Breast epithelium (tissue), 4 donors: Measurements from ENCODE around the gene IP6K3. TPM values are rescaled to one million over a fixed set of nuclear protein-coding genes. Genes with fewer than 3 reads are reported as not detected.

ENCODE experiments used
- DNase-seq, 2 donors: peaks; one replicate each; pipeline ENCODE4 v3.0.0-alpha.2; 2019; ENCODE audit warnings: low spot score in 2 of 2
- H3K27ac ChIP-seq, 2 donors: fragments of 200-600 bp; sonication (generic) in 1 of 2; one replicate each; pipeline ENCODE4 v1.5.1; 2016 to 2019; ENCODE audit warnings: mild to moderate bottlenecking in 1 of 2
- H3K27me3 ChIP-seq, 2 donors: fragments of 200-600 bp; sonication (generic) in 1 of 2; one replicate each; pipeline versions ENCODE4 v1.5.1 to v1.6.0; 2017 to 2019; ENCODE audit warnings: control low read depth in 1 of 2, mild to moderate bottlenecking in 1 of 2
- H3K36me3 ChIP-seq: fragments of 200-600 bp; one replicate; pipeline ENCODE4 v1.5.1; 2019
- H3K4me1 ChIP-seq, 2 donors: fragments of 200-600 bp; sonication (generic); one replicate each; pipeline ENCODE4 v1.5.1; 2016 to 2019; ENCODE audit warnings: control low read depth in 1 of 2
- H3K4me3 ChIP-seq, 3 donors: fragments of 200-600 bp; sonication (generic); 1 replicate in 2 of 3; 2 replicates in 1 of 3; pipeline ENCODE4 v1.5.1; 2016 to 2019; ENCODE audit warnings: mild to moderate bottlenecking in 3 of 3, moderate library complexity in 2 of 3
- H3K9me3 ChIP-seq, 2 donors: fragments of 200-600 bp; sonication (generic) in 1 of 2; one replicate each; pipeline ENCODE4 v1.5.1; 2016 to 2019; ENCODE audit warnings: control low read depth in 1 of 2
- CTCF ChIP-seq, 3 donors: fragments of 450-650 bp; IDR thresholded peaks; one replicate each; pipeline ENCODE4 v1.5.1; 2016 to 2017; ENCODE audit warnings: antibody characterized with exemption in 3 of 3, mild to moderate bottlenecking in 3 of 3, moderate library complexity in 3 of 3
- POLR2A ChIP-seq: fragments of 450-650 bp; IDR thresholded peaks from one replicate; pipeline ENCODE4 v1.6.1; 2016; ENCODE audit warnings: antibody characterized with exemption, mild to moderate bottlenecking, moderate library complexity
- POLR2AphosphoS5 ChIP-seq, 3 donors: sonication (generic); formaldehyde crosslinking; IDR thresholded peaks; one replicate each; pipeline ENCODE4 v1.6.1; 2017; ENCODE audit warnings: antibody characterized with exemption in 3 of 3
- intact Hi-C: fragments of 100-400 bp; cut with DNase I; formaldehyde crosslinking; loops from one replicate; pipeline ENCODE4 v1.15.1; 2023; ENCODE audit warnings: low total_unique reads
- total RNA-seq, 3 donors: library from RNA; depleted of rRNA; stranded (reverse); fragments of >200 nt; gene quantifications; one replicate each; pipeline ENCODE4 v1.1.0, GENCODE V29; 2016

IP6K3 gene
- total RNA-seq, 3 donors from 2014 or later = 0.15 to 4.2 (median 0.66) TPM

GRCh38 chr6:33737267-33738026, 9.3 kb downstream of the IP6K3 start:
- DNase-seq = no peak
- Histone ChIP-seq H3K36me3 (no peaks in the 10 kb centered on the region), H3K9me3 (no peaks in the 10 kb centered on the region), H3K27me3 (no peaks in the 10 kb centered on the region), H3K4me3 (no peak overlapping the region), H3K4me1 (peaks cover 0 to 7% of the 10 kb centered on the region in 2 donors), H3K27ac (peak overlapping the region in 1 of 2 donors; percentile 12)
- TF ChIP-seq CTCF (IDR thresholded peaks at IDR 0.05) (no peak), POLR2A (no peak), POLR2AphosphoS5 (IDR thresholded peaks at IDR 0.05) (no peak)
- intact Hi-C loops = no loop called here

GRCh38 chr6:33735216-33735615, 11.5 kb downstream of the IP6K3 start:
- no peaks in the 10 kb centered on the region for H3K9me3 ChIP-seq
- no peak overlapping the region for H3K27ac ChIP-seq
- TF ChIP-seq POLR2AphosphoS5 (IDR thresholded peaks at IDR 0.05) (no peak), POLR2A (no peak), CTCF (IDR thresholded peaks at IDR 0.05) (no peak)
- H3K27me3 ChIP-seq = no peaks in the 10 kb centered on the region
- intact Hi-C loops = no loop called here
- DNase-seq = no peak
- no peaks in the 10 kb centered on the region for H3K36me3 ChIP-seq
- H3K4me1 ChIP-seq = peaks cover 0 to 22% of the 10 kb centered on the region in 2 donors
- no peak overlapping the region for H3K4me3 ChIP-seq

- H3K4me1 ChIP-seq = peaks cover 0 to 14% of the 10 kb centered on the region in 2 donors
- H3K36me3 ChIP-seq = no peaks in the 10 kb centered on the region
- H3K27ac ChIP-seq = no peak overlapping the region
- TF ChIP-seq CTCF (IDR thresholded peaks at IDR 0.05) (no peak), POLR2AphosphoS5 (IDR thresholded peaks at IDR 0.05) (no peak), POLR2A (no peak)
- no peaks in the 10 kb centered on the region for H3K9me3 ChIP-seq
- H3K27me3 ChIP-seq = no peaks in the 10 kb centered on the region
- no peak overlapping the region for H3K4me3 ChIP-seq
- DNase-seq = no peak
- intact Hi-C loops = loop anchor here (5.0 kb wide), 1 partner anchor 484 kb away; no protein-coding TSS in a partner anchor
These were observed 13.0 kb downstream of the IP6K3 start for GRCh38 chr6:33733709-33734007.

- Histone ChIP-seq H3K27me3 (no peaks in the 10 kb centered on the region), H3K27ac (peak overlapping the region; percentile 80 to 84), H3K4me1 (peaks cover 0 to 14% of the 10 kb centered on the region in 2 donors), H3K4me3 (no peak overlapping the region), H3K36me3 (no peaks in the 10 kb centered on the region), H3K9me3 (no peaks in the 10 kb centered on the region)
- DNase-seq = no peak
- intact Hi-C loops = loop anchor here (5.0 kb wide), 1 partner anchor 484 kb away; no protein-coding TSS in a partner anchor
- TF ChIP-seq POLR2AphosphoS5 (IDR thresholded peaks at IDR 0.05) (no peak), CTCF (IDR thresholded peaks at IDR 0.05) (no peak), POLR2A (no peak)
These were observed 13.6 kb downstream of the IP6K3 start for GRCh38 chr6:33732817-33733708.

GRCh38 chr6:33732385-33732784, 14.3 kb downstream of the IP6K3 start:
- no peaks in the 10 kb centered on the region for H3K9me3 ChIP-seq
- no peak for DNase-seq
- H3K27ac ChIP-seq = peak overlapping the region; percentile 80 to 84
- H3K4me1 ChIP-seq = peaks cover 0 to 21% of the 10 kb centered on the region in 2 donors
- TF ChIP-seq POLR2A = no peak
- no peak for TF ChIP-seq POLR2AphosphoS5 (IDR thresholded peaks at IDR 0.05)
- TF ChIP-seq CTCF (IDR thresholded peaks at IDR 0.05) = no peak
- H3K27me3 ChIP-seq = no peaks in the 10 kb centered on the region
- intact Hi-C loops = loop anchor here (5.0 kb wide), 1 partner anchor 485 kb away; no protein-coding TSS in a partner anchor
- no peaks in the 10 kb centered on the region for H3K36me3 ChIP-seq
- H3K4me3 ChIP-seq = no peak overlapping the region
